K562 (cell line): ENCODE measurements around the gene JUP. TPM values are rescaled to one million over a fixed set of nuclear protein-coding genes. Genes with fewer than 3 reads are reported as not detected.

Experiments
- ADNP ChIP-seq: fragments of 200-800 bp; sonication (Bioruptor generic); IDR thresholded peaks from 2 replicates; pipeline ENCODE4 v1.6.1; 2016; ENCODE audit warnings: missing genetic modification characterization, missing compliant biosample characterization
- CC2D1A ChIP-seq: fragments of 450-650 bp; IDR thresholded peaks from 2 replicates; pipeline ENCODE4 v1.6.1; 2017; ENCODE audit warnings: mild to moderate bottlenecking
- CHD2 ChIP-seq: IDR thresholded peaks from 2 replicates; pipeline ENCODE4 v1.6.1; 2011; ENCODE audit warnings: low read depth, low read length
- FOXM1 ChIP-seq, 2 experiments: fragments of 450-650 bp in 1 of 2; sonication (generic) in 1 of 2; formaldehyde crosslinking in 1 of 2; IDR thresholded peaks; 2 replicates each; pipeline versions ENCODE4 v1.6.1 to v1.9.0; 2017 to 2022; ENCODE audit warnings: low read depth in 2 of 2, mild to moderate bottlenecking in 2 of 2, missing genetic modification reagents in 1 of 2, moderate library complexity in 1 of 2
- MYNN ChIP-seq, 2 experiments: sonication (generic); formaldehyde crosslinking in 1 of 2; IDR thresholded peaks; 2 replicates each; pipeline versions ENCODE4 v1.5.0 to v1.6.1; 2016 to 2020; ENCODE audit warnings: antibody characterized with exemption in 1 of 2, missing genetic modification reagents in 1 of 2
- NFE2 ChIP-seq: IDR thresholded peaks from 2 replicates; pipeline ENCODE4 v1.6.1; 2014; ENCODE audit warnings: antibody characterized with exemption, low read depth
- NFIX ChIP-seq: fragments of 250-450 bp; sonication (Bioruptor Pico); IDR thresholded peaks from 2 replicates; pipeline ENCODE4 v1.4.0; 2020; ENCODE audit warnings: low read depth, mild to moderate bottlenecking, moderate library complexity
- POLR2H ChIP-seq: IDR thresholded peaks from 2 replicates; pipeline ENCODE4 v1.6.1; 2016; ENCODE audit warnings: missing genetic modification characterization, low read depth, mild to moderate bottlenecking, control low read depth, missing compliant biosample characterization, moderate library complexity
- RBFOX2 ChIP-seq: fragments of 200-400 bp; formaldehyde crosslinking; IDR thresholded peaks from 2 replicates; pipeline ENCODE4 v1.6.1; 2017; ENCODE audit warnings: low read depth, mild to moderate bottlenecking, low read length, moderate library complexity
- RBM25 ChIP-seq: fragments of 200-400 bp; formaldehyde crosslinking; IDR thresholded peaks from 2 replicates; pipeline ENCODE4 v1.6.1; 2018; ENCODE audit warnings: low read length, low read depth, moderate library complexity; ENCODE audit not compliant: severe bottlenecking
- SMARCE1 ChIP-seq: fragments of 450-650 bp; IDR thresholded peaks from 2 replicates; pipeline ENCODE4 v1.7.1; 2016; ENCODE audit warnings: mild to moderate bottlenecking
- XRCC3 ChIP-seq: fragments of 450-650 bp; IDR thresholded peaks from 2 replicates; pipeline ENCODE4 v1.6.1; 2017; ENCODE audit warnings: mild to moderate bottlenecking, moderate library complexity
- ZBTB7A ChIP-seq: IDR thresholded peaks from 2 replicates; pipeline ENCODE4 v1.6.1; 2011; ENCODE audit warnings: low read depth, mild to moderate bottlenecking, low read length, moderate library complexity, borderline replicate concordance; ENCODE audit not compliant: control insufficient read depth
- ZNF347 ChIP-seq: fragments of 450-650 bp; formaldehyde crosslinking; IDR thresholded peaks from 2 replicates; pipeline ENCODE4 v1.4.0; 2020; ENCODE audit warnings: low read depth, mild to moderate bottlenecking, moderate library complexity
- ZNF57 ChIP-seq: fragments of 450-650 bp; formaldehyde crosslinking; IDR thresholded peaks from 2 replicates; pipeline ENCODE4 v1.4.0; 2020; ENCODE audit warnings: mild to moderate bottlenecking, moderate library complexity
- ZNF586 ChIP-seq: fragments of 450-650 bp; formaldehyde crosslinking; conservative IDR thresholded peaks from 2 replicates; pipeline ENCODE4 v1.4.0; 2020; ENCODE audit warnings: mild to moderate bottlenecking, moderate library complexity
- polyA plus RNA-seq, 8 experiments: library from polyadenylated mRNA; depleted of rRNA in 4 of 8; stranded (reverse) in 5 of 8; unstranded in 3 of 8; fragments of >200 nt; fragmentation: Nextera tagmentation in 2 of 8; fragmentation: Illumina TruSeq in 1 of 8; extraction: Ambion mirVana in 2 of 8; extraction: Trizol in 1 of 8; gene quantifications; 2 replicates each; pipeline versions ENCODE4 v1.2.1 to v1.2.3, GENCODE V29; 2011 to 2014; ENCODE audit warnings: inconsistent platforms in 1 of 8, missing spikeins in 1 of 8
- total RNA-seq, 7 experiments: library from RNA; depleted of rRNA in 6 of 7; stranded (reverse); fragments of >200 nt in 6 of 7; fragmentation: Illumina TruSeq in 2 of 7; extraction: Trizol in 2 of 7; gene quantifications; 2 replicates each; pipeline versions ENCODE4 v1.2.1 to v1.2.3, GENCODE V29; 2011 to 2021; ENCODE audit warnings: low replicate concordance in 1 of 7
- TF ChIP-seq, protein P1 (sequence below): fragments of 250-450 bp; sonication (Bioruptor Pico); IDR thresholded peaks from 2 replicates; pipeline ENCODE4 v1.5.0; 2021; ENCODE audit warnings: mild to moderate bottlenecking, moderate library complexity
- TF ChIP-seq, protein P2 (sequence below), 2 experiments: fragments of 200-800 bp in 1 of 2; sonication (Bioruptor generic) in 1 of 2; sonication (generic) in 1 of 2; formaldehyde crosslinking in 1 of 2; IDR thresholded peaks in 1 of 2; conservative IDR thresholded peaks in 1 of 2; 2 replicates each; pipeline versions ENCODE4 v1.5.0 to v1.6.1; 2016 to 2020; ENCODE audit warnings: missing compliant biosample characterization in 1 of 2, missing genetic modification characterization in 1 of 2, missing genetic modification reagents in 1 of 2
- TF ChIP-seq, protein P3 (sequence below), 2 experiments: fragments of 450-650 bp; IDR thresholded peaks; 2 replicates each; pipeline ENCODE4 v1.6.1; 2016
- TF ChIP-seq, protein P4 (sequence below): IDR thresholded peaks from 2 replicates; pipeline ENCODE4 v1.6.1; 2014; ENCODE audit warnings: antibody characterized with exemption

Gene JUP
- total and polyA plus RNA-seq, 9 of the 15 experiments (the other 6 are each of a cell fraction or from before 2014, with no cell fraction given), result 6.4 to 177 (median 31.2) TPM

DNA sequence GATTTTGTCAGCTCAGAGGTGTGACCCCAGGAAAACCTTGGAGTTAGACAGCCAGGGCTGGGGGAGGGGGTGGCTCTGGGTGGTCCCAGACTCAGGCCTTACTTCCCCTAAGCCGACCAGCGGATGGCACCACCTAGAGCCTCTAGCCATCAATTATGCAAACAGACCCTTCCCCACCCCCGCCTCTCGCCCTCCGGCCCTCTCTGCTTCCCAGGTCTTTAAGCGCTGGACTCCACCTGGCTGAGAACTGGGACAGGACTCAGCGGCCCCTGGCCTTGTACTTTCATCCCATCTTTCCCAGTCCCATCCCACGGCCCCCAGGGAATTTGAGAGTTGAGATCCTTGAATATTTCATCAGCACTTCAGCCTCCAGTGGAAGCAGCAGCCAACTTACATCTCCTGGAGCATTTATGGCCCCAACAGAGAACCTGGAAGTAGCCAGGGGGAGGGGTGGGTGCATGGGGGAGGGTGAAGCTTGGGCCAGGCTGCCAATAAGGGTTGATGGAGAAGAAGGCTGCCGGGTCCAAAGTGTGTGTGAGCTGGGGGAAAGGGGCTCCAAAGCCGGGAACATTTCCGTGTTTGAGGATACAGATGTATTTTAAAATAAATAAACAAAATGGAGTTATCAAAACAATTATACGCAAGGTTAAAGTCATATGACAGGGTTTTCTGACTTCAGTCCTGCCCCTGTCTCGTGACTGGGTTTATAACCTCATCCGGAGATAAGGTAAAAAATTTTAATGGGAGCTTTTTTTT is 7.5 kb upstream of the JUP start (continued):
- TF ChIP-seq ZBTB7A (peak; percentile 68), RBM25 (no peak), CHD2 (no peak), XRCC3 (no peak), NFIX (CRISPR knock-in tag) (no peak), ZNF586 (no peak), ZNF347 (CRISPR knock-in tag) (no peak), ADNP (tag) (0 out of 2 replicates have a peak, but pooled peaks have one; percentile 21), SMARCE1 (no peak), FOXM1 (IDR thresholded peaks at IDR 0.05; ENCODE audit: low read depth) (no peak), FOXM1 (CRISPR knock-in tag; IDR thresholded peaks at IDR 0.05; ENCODE audit: low read depth) (no peak), RBFOX2 (no peak), ZNF57 (CRISPR knock-in tag) (no peak), NFE2 (no peak), POLR2H (tag) (no peak), CC2D1A (no peak), MYNN (IDR thresholded peaks at IDR 0.05) (no peak), MYNN (CRISPR knock-in tag; IDR thresholded peaks at IDR 0.05) (no peak)
- TF ChIP-seq, protein P1, sequence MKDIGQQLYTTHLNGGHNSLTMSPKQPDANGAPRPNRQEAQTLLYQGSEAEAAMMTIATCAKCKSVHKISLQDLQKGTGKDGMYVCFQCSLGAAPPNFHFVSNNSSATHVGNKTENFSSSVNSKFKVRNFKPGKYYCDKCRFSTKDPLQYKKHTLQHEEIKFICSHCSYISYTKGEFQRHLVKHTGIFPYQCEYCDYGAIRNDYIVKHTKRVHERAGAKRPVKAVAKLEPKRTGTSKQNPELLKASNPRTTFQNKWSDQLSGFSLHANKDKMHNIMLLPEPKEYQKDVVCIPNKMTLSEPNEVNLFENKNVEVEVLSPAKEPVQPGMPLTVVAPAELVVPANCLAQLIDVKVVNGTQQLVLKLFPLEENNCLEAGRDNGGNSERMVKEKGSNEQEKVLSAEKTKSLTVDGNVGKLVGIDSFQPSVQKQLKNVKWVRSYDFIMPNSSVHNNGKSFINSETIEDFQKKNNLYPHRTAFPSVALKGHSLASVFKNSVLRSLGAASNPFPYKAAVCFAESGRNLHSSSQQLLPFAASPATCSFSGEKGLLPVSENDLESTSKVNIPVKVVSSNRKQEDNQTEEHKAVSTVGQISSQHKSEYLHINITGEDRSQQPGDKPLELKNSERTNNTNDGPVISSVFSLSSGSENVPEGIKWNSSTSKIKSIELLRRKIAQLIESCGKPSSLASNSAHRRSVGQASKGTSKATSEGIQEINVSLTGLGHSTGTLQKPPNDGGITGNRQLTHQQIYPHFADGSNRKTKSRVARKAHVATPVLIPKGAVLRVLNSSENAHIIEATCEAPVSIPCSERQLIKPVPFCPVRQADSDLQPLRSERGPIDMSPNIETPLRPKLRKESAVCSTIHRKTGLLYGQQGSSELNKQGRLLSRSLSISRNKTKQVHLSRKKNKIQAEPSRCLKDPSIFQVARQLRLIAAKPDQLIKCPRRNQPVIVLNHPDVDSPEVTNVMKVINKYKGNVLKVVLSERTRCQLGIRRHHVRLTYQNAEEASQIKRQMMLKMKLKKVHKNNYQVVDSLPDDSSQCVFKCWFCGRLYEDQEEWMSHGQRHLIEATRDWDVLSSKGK (CRISPR knock-in tag), result no peak
- TF ChIP-seq, protein P2, sequence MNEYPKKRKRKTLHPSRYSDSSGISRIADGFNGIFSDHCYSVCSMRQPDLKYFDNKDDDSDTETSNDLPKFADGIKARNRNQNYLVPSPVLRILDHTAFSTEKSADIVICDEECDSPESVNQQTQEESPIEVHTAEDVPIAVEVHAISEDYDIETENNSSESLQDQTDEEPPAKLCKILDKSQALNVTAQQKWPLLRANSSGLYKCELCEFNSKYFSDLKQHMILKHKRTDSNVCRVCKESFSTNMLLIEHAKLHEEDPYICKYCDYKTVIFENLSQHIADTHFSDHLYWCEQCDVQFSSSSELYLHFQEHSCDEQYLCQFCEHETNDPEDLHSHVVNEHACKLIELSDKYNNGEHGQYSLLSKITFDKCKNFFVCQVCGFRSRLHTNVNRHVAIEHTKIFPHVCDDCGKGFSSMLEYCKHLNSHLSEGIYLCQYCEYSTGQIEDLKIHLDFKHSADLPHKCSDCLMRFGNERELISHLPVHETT (CRISPR knock-in tag; conservative IDR thresholded peaks at IDR 0.05 in 1 of 2, IDR thresholded peaks at IDR 0.05 in 1 of 2), result no peak
- TF ChIP-seq, protein P3, sequence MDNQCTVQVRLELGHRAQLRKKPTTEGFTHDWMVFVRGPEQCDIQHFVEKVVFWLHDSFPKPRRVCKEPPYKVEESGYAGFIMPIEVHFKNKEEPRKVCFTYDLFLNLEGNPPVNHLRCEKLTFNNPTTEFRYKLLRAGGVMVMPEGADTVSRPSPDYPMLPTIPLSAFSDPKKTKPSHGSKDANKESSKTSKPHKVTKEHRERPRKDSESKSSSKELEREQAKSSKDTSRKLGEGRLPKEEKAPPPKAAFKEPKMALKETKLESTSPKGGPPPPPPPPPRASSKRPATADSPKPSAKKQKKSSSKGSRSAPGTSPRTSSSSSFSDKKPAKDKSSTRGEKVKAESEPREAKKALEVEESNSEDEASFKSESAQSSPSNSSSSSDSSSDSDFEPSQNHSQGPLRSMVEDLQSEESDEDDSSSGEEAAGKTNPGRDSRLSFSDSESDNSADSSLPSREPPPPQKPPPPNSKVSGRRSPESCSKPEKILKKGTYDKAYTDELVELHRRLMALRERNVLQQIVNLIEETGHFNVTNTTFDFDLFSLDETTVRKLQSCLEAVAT (IDR thresholded peaks at IDR 0.05), result no peak
- TF ChIP-seq, protein P4, sequence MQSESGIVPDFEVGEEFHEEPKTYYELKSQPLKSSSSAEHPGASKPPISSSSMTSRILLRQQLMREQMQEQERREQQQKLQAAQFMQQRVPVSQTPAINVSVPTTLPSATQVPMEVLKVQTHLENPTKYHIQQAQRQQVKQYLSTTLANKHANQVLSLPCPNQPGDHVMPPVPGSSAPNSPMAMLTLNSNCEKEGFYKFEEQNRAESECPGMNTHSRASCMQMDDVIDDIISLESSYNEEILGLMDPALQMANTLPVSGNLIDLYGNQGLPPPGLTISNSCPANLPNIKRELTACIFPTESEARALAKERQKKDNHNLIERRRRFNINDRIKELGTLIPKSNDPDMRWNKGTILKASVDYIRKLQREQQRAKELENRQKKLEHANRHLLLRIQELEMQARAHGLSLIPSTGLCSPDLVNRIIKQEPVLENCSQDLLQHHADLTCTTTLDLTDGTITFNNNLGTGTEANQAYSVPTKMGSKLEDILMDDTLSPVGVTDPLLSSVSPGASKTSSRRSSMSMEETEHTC, result 0 out of 2 replicates have a peak, but pooled peaks have one; percentile 19
